GM12891 (cell line): ENCODE results near the gene JPH2.
"Not testable (repeated sequence)": the region's sequence is repeated elsewhere in the genome, so short reads cannot be mapped to it uniquely, and the experiment has no call there.

Experiments used
- DNase-seq: peaks from one replicate; pipeline ENCODE4 v3.0.0; 2011; ENCODE audit warnings: low spot score; ENCODE audit not compliant: insufficient read length
- FAIRE-seq: peaks from 2 replicates; lab custom pipeline; 2011; peaks lifted over from hg19 to GRCh38; lab: Jason Lieb, UNC
- PAX5 ChIP-seq: IDR thresholded peaks from 2 replicates; pipeline ENCODE4 v1.6.1; 2011; ENCODE audit warnings: low read length, moderate library complexity, mild to moderate bottlenecking; ENCODE audit not compliant: insufficient read depth, severe bottlenecking
- POLR2A ChIP-seq: IDR thresholded peaks from 2 replicates; pipeline ENCODE4 v1.6.1; 2011; ENCODE audit warnings: low read depth, low read length, control low read depth
- POLR2AphosphoS5 ChIP-seq: IDR thresholded peaks from 2 replicates; pipeline ENCODE4 v1.6.1; 2011; ENCODE audit warnings: low read depth, low read length, control low read depth
- POU2F2 ChIP-seq: IDR thresholded peaks from 2 replicates; pipeline ENCODE4 v1.6.1; 2011; ENCODE audit warnings: low read depth, mild to moderate bottlenecking, control low read depth, low read length, moderate library complexity
- SPI1 ChIP-seq: IDR thresholded peaks from 2 replicates; pipeline ENCODE4 v1.6.1; 2011; ENCODE audit warnings: low read depth, low read length, control low read depth
- TAF1 ChIP-seq: IDR thresholded peaks from 2 replicates; pipeline ENCODE4 v1.6.1; 2011; ENCODE audit warnings: low read depth, low read length, control low read depth

JPH2 gene

DNA sequence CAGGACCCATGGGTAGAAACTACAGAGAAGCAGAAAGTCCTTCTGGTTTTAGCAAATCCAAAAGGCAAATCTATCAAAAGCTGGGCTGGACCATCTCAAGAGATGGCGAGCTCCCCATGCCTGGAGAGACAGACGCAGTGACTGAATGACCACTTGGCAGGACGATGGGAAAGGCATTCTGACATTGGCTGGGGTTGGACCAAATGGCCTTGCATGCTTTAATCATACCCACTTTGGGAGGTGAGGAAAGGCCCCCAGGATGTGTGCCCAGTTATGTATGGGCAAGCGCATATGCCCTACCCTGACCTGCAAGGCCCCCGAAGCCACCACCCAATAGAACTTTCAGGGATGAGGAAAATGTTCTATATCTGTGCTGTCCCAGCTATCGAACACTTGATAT is 45.1 kb downstream of the JPH2 start:
- no peak for TF ChIP-seq PAX5
- TF ChIP-seq TAF1 = no peak
- no peak for TF ChIP-seq SPI1
- TF ChIP-seq POLR2A = no peak
- no peak for FAIRE-seq
- no peak for DNase-seq

DNA sequence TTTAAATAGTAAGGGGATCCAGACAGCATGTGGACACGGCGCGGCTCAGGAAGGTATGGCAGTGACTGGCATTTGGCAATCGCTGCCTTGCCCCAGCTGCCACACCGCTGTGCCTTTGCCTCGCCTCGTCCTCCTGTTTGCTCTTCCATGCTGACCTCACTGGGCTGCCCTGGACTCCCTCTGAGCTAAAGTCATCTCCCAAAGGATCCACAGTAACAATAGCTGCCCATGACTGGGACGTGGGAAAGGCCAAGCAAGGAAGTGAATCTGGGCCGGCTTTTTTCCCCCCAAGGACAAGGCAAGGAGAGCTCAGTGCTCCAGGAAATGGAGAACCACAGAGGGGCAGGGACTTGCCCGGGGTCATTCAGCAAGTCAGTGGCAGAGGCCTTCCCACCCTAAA is 48.1 kb downstream of the JPH2 start:
- FAIRE-seq = no peak
- DNase-seq = no peak
- TF ChIP-seq TAF1 (no peak), PAX5 (no peak), POLR2A (no peak), POLR2AphosphoS5 (no peak), POU2F2 (no peak), SPI1 (no peak)

DNA sequence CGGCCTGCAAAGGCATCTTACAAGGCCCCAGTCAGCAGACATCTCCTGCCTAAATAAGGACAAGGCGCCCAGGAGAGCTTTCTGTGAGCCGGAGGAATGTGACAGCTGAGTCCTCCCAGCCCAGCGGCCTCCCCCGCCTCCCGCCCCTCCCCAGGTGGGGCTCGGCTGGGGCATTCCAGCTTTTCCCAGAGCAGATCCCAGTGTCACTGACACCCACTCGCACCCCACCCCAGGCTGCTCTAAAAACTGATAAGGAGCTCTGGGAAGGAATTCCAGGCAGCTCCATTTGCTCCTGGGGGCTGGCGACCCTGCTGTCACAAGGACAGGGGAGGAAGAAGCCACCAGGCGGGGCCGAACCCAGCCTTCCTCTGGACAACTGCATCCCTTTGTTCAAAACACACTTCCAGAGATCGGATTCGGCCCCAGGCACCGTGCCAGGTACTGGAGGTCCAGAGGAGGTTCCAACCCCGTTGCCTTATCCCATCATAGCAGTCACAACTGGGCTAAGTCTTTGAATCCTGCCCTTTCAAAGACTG is 49.7 kb downstream of the JPH2 start:
- FAIRE-seq (no peak), DNase-seq (no peak)

GRCh38 chr20:44136579-44137265 is 50.3 kb downstream of the JPH2 start:
- FAIRE-seq (no peak), DNase-seq (no peak)
- TF ChIP-seq PAX5 (no peak), POU2F2 (no peak), SPI1 (no peak), POLR2AphosphoS5 (no peak), TAF1 (no peak), POLR2A (no peak)

More for the DNA sequence above, 49.7 kb downstream of the JPH2 start:
- no peak for TF ChIP-seq TAF1
- no peak for TF ChIP-seq POLR2AphosphoS5
- no peak for TF ChIP-seq POU2F2
- TF ChIP-seq POLR2A = no peak
- TF ChIP-seq PAX5 = no peak
- no peak for TF ChIP-seq SPI1

DNA sequence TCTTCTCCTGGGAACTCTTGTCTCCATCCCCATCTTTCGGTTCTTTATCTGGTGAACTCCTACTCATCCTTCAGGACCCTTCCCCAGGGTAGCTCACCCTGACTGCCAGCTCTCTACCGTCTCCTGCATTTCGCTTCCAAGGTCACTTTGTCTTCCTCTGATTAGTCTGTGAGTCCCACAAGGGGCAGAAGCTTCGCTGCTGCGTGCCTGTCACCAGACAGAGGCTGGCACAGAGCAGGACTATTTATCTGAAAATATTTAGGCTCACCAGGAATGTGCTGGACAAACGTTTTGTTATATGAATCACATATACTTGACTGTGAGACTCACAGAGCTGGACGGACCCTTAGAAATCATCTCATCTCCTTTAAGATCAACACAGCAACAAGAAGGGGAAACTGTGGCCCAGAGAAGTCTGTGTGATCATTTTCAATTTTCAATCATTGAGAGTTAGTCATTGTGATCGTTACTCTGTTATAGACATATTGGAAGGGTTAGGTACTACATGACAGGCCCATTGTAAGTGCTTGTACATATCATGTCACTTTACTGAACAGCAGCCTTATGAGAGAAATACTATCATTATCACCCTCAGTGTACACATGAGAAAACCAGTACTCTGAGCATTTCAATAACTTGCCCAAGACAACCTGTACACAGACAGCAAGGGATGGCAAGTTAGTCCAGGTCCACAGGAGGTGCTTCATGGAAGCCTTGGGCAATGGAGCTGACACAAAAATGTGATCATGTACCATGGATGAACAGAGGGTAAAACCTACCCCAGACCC is 51.4 kb downstream of the JPH2 start:
- TF ChIP-seq TAF1 = no peak
- DNase-seq (no peak), FAIRE-seq (no peak)

GRCh38 chr20:44135012-44135412 is 52.0 kb downstream of the JPH2 start:
- TF ChIP-seq POU2F2 (no peak), SPI1 (peak; percentile 97), POLR2A (no peak), PAX5 (no peak), POLR2AphosphoS5 (no peak), TAF1 (no peak)
- DNase-seq (no peak), FAIRE-seq (no peak)

DNA sequence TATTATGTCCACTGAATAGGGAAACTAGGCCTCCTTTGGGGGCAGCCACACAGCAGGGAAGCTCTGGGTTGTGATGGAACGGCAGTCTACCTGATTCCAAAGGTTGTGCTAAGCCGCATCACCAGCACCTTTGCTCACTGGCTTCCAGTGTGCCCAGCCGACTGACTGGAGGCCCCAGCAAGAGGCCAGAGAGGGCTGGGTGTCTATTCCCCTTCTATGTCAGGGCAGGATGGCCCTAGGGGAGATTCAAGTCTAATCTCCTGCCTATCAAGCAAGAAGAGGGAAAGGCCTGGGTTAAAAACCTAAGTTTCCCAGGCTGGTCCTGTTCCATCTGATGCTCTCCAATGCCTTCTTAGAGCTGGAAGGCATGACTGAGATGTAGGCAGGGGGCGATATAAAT is 53.6 kb downstream of the JPH2 start:
- FAIRE-seq (no peak), DNase-seq (no peak)
- TF ChIP-seq PAX5 (no peak), SPI1 (no peak), POU2F2 (no peak), POLR2A (no peak), TAF1 (no peak), POLR2AphosphoS5 (no peak)

GRCh38 chr20:44131704-44132103 is 55.3 kb downstream of the JPH2 start:
- FAIRE-seq (no peak), DNase-seq (no peak)
- no peak for TF ChIP-seq PAX5
- TF ChIP-seq POLR2A = no peak
- TF ChIP-seq POU2F2 = no peak
- TF ChIP-seq POLR2AphosphoS5 = no peak
- TF ChIP-seq TAF1 = no peak
- no peak for TF ChIP-seq SPI1

DNA sequence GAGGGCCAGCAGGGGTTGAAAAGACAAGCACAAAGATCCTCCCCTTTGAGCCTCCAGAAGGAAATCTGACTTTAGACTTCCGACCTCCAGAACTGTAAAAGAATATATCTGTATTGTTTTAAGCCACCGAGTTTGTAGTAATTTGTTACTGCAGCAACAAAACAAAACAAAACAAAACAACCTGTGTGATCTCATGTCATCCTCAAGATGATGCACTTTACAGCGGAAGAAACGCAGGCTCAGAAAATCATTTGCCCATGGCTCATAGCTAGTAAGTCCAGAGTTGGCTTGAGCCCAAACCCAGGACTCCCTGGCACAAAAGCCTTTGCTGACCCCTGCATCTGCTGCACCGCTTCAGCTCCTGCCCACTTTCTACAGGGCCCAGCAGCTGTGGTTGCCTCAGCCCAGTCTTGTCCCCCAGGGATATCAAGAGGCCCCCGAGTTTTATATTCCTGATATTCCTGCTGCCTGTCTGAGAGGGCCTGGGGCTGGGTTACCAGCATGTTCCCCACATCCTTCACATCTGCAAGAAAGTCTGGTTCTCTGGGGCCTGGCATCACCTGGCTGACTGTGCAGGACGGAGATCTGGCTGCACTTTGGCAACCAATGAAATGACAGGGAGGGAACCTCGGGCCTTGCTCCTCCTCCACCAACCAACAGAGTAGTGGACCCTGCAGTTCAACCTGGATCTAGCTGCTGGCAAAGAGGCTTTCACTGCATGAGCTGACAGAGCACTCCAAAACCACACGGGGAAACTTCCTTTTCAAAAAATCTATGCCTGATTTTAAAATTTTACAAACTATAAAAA is 56.9 kb downstream of the JPH2 start:
- no peak for FAIRE-seq
- DNase-seq = no peak
- no peak for TF ChIP-seq SPI1
- TF ChIP-seq POLR2AphosphoS5 = no peak
- no peak for TF ChIP-seq POLR2A
- TF ChIP-seq PAX5 = no peak
- TF ChIP-seq POU2F2 = no peak
- no peak for TF ChIP-seq TAF1

DNA sequence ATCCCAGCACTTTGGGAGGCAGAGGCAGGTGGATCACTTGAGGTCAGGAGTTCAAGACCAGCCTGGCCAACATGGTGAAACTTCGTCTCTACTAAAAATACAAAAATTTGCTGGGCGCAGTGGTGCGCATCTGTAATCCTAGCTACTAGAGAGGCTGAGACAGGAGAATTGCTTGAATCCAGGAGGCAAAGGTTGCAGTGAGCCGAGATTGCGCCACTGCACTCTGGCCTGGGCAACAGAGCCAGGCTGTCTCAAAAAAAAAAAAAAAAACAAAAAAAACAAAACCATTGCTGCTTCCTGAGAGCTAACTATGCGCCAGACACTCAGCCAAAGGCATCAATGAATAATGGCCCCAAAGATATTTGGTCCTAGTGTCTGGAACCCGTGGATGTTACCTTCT is 57.7 kb downstream of the JPH2 start:
- DNase-seq, FAIRE-seq: not testable (repeated sequence)
